ENCODE results near the gene CARS1.
"Not testable (repeated sequence)": the region's sequence is repeated elsewhere in the genome, so short reads cannot be mapped to it uniquely, and the experiment has no call there.

CARS1 gene

DNA sequence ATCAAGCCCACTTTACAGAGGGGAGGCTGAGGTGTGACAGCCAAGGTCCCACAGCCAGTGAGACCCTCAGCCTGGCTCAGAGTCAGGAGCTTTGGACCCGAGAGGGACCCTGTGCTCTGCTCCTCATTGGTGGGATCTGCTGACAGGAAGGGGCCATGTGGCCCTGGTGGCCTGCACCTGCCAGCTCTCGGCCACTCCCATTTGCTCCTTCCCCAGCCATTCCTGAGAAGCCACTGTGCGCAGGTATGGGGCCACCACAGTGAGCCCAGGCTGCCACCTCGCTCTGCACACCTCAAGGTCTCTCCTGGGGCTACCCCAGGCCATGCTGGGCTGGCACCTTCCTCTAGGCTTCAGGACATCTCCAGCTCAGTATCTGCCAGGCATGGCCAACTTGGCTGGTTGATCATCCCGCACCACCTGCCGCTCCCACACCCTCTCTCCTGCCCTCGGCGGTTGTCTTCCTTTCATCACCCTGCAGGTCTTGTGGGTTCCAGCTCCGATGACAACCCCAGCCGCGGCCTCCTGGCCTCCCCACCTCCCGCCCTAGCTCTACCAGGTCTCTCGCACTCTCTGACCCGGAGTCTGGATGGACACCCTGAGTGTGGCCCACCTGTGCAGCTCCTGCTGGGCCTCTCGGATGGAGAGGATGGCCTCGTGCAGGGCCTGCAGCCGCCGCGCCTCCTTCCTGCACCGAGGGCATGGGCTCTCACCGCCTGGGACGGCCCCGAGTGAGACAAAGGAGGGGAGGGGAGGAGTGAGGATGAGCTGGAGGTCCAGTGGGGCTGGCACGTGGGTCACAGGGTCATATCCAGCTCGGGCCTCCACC, 32.2 kb upstream of the CARS1 start:
- no peak for DNase-seq (ENCODE audit: low spot score)

DNA sequence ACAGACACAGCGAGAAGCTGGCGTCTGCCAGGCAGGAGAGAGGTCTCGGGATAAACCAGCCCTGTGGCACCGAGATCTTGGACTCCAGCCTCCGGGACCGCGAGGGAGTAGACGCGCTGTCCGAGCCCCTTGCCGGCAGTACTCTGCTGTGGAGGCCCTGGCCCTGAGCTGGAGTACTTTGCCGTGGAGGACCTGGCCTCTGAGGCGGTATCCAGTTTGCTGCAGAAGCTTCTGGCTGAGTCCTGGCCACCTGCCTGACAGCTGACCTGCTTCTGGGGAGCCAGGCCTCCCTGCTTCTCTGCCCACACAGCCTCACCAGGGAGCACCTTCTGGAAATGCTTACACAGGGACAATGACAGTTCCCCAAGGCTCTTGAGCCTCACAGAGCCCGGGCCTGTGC, 31.6 kb upstream of the CARS1 start:
- DNase-seq (ENCODE audit: low spot score) = no peak

DNA sequence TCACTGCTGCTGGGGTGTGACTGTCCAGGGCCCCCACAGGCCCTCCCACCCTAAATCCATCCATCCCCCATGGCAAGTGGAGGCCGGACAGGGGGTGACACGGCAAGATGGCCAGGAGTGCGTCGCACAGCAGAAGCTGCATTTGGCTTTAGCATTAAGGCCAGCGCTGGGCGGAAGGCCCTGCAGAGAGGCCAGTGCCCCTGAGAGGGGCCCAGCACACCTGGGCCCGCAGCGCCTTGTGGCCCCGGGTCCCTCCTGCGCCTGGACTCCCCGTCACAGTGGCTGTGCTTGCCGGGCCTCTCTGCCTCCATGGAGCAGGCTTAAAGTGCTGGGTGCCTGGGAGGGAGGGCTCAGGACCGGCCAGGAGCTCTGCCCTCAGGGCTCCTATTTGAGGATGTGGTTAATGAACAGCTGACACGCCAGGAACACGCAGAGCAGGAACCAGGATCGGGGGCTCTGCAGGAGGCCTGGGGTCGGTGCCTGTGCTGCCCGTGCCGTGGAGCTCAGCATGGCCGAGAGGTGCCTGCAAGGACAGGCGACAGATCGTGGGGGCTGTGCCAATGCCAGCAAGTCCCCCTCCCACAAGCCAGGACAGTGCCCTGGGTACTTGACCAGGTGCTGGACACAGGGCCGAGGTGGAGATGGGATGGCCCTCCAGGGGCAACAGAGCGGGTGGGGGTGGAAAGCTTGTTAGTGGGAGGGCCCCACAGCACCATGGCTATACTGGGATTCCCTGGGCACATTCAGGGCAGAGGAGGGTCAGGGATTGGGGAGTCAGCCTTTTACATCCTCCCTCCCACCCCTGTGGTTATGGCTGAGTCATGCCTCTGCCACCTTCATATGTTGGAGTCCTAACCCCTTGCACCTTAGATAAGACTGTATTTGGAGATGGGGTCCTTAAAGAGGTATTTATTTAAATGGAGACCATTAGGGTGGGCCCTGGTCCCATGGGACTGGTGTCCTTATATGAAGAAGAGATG, 30.9 kb upstream of the CARS1 start:
- DNase-seq (ENCODE audit: low spot score) = no peak

DNA sequence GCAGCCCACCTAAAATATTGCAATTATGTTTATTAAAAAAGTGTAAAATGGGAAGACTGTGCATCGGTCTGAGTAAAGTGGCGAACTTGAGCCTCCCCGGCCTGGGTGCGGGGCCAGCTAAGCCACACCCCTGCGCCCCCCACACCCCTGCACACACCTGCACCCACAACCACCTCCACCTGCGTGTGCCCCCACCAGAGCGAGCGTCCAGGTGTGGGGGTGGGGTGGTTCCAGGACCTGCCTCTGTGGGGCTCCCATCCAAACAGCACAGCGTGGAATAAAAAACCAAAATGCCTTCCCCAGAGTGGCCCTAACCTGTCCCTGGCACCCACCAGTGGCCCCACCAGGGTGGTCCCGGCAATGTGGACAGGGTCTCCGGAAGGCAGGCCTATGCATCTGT, 30.1 kb upstream of the CARS1 start:
- no peak for DNase-seq (ENCODE audit: low spot score)

DNA sequence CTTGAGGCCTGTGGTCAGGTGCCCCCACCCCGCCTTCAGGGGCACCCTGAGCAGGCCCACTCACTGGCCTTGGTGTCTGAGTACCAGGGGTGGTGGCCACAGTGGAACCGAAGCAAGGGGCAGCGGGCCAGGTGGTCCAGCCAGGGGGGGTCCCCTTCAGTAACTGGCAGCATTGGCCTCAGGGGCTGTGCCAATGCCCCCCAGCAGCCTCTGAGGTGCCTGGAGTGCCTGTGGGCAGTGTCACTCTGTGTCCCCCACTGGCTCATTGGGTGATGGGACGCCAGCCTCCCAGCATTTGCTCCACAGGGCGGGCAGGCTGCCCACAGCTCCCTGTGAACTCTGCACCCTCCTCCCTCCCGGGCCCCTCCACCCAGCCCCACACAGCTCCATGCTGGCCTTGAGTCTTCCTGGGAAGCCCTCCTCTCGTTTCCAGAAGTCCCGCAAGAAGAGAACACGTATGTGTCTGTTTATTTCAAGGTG, 29.5 kb upstream of the CARS1 start:
- no peak for DNase-seq (ENCODE audit: low spot score)

DNA sequence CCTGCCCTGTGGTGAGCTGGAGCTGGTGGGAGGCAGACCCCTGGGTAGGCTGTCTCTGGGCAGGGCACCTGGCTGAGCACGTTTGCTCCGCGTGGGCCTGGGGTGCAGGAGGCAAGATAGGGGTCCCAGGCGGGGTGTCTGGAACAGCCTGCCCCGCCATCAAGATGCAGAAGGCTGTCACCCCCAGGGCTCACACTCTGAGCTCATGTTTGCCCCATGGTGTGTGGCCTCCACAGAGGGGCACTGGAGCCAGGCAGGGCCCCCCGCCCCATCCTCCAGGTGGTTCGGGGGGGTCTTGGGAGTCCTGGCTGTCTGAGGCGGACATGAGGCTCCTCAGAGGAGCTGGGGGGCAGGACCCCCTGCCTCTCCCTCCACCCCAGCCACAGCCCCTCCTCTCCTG, 28.9 kb upstream of the CARS1 start:
- no peak for DNase-seq (ENCODE audit: low spot score)

DNA sequence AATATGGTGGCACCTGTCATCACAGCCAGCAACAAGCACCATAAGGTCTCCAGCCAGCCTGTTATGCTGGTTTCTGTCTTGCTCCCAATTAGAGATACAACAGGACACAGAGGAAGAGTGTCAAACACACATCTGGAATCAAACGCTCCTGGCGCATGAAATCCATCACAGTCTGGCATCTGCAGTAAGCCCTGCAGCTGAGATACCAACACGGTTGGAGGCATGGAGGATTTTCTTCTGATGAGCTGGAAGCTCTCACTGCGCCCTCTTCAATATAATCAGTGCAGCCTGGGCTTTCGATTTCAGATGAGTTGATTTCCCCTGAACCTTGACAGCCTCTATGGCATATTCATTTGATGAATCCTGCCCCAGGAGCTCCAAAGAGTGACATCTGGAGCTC, 27.8 kb upstream of the CARS1 start:
- no peak for DNase-seq (ENCODE audit: low spot score)

DNA sequence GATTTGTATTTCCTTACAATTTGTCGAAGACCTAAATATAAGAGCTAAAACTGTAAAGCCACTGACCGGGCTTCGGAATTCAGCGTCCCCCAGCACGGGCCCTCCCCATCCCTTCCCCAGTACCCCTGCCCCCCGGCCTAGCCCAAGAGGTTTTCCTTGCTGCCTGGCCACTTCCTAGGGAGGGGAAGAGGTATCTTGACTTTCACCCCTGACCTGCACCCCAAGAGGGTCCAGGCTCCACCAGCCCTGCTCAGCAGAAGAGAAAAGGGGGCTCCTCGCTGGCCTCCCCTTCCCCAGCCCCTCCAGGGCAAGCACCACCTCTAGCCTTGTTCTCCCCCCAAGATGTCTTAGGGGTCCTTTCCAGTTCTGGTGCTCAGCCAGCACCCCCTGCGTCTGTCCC, 26.1 kb upstream of the CARS1 start:
- DNase-seq (ENCODE audit: low spot score) = no peak

DNA sequence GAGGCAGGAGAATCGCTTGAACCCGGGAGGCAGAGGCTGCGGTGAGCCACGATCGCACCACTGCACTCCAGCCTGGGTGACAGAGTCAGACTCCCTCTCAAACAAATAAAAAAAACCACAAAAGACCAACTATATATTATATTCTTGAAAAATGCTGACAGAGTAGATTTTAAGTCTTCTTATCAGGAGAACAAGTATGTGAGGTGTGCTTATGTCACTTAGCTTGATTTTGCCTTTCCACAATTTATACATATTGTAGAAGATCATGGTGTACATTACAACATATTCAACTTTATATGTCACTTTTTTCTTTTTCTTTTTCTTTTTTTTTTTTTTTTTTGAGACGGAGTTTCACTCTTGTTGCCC, 24.1 kb upstream of the CARS1 start:
- no peak for DNase-seq (ENCODE audit: low spot score)

DNA sequence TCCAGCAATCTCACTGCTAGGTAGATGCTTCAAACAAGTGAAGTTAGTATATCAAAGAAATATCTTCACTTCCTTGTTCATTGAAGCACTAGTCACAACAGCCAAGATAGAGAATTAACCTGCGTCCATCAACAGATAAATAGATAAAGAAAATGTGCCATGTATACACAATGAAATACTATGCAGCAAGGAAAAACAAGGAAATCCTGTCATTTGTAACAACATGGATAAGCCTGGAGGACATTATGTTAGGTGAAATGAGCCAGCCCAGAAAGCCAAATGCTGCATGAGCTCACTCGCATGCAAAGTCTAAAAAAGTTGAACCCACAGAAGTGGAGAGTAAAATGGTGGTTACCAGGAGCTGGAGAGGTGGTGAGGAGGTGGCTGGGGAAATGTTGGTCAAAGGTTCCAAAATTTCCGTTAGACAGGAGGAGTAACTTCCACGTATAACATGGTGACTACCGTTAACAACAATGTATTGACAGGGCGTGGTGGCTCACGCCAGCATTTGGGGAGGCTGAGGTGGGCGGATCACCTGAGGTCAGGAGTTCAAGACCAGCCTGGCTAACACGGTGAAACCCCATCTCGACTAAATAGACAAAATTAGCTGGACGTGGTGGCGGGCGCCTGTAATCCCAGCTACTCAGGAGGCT, 23.6 kb upstream of the CARS1 start:
- no peak for DNase-seq (ENCODE audit: low spot score)

DNA sequence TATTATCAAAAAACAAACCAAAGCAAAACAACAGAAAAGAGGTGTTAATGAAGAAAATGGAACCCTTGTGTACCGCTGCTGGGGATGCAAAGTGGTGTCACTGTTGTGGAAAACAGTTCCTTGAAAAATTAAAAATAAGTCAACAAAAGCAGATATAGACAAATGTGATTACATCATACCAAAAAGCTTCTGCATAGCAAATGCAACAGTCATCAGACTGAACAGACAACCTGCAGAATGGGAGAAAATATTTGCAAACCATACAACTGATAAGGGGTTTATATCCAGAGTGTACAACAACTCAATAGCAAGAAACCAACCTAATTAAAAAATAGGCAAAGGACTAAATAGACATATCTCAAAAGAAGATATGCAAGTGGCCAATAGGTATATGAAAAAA, 22.9 kb upstream of the CARS1 start:
- DNase-seq (ENCODE audit: low spot score) = no peak

DNA sequence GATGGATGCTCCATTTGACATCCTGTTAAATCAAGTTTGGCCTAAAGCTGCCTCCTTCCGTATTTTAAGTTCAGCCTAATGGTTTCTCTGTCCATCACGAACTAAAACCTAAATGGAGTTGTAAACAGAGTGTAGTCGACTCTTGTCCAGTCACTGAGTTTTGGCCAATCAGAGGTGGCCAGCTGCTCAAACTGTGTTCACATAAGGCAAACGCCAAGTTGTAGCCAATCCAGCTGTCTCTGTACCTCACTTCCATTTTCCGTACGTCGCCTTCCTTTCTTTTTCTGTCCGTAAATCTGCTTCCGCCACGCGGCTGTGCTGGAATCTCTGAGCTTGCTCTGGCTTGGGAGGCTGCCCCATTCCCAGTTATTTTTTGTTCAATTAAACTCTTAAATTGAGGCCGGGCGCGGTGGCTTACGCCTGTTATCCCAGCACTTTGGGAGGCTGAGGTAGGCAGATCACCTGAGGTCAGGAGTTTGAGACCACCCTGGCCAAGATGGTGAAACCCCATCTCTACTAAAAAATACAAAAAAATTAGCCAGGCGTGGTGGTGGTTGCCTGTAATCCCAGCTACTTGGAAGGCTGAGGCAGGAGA, 20.7 kb upstream of the CARS1 start:
- DNase-seq (ENCODE audit: low spot score) = no peak

DNA sequence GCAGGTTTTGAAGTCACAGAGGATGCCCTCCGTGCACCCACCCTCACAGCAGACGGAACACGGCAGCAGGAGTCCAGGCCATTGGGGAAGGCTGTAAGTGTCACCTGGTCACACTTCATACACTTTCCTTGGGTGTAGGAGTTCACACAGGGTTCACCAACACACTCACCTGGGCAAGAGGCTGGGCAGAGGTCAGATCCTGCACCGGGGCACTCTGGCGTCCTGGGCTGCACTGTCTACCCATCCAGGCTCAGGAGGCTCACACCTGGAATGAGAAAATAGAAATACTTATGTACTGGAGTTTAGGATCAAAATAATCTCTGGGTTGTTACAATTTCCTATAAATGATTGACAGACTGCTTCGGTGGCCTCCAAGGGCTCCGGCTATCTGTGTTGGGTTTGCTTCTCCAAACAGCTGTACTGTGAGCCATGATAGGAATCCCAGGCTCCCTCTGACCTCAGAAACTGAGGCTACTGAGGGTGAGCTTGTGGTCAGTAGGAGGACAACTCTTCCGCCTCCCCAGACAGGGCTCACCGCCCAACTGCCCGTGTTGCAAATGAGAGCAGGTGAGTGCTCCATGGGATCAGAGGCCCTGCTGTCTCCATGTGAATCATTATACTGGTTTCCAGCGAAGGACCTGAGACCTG, 20.1 kb upstream of the CARS1 start:
- DNase-seq (ENCODE audit: low spot score) = no peak

DNA sequence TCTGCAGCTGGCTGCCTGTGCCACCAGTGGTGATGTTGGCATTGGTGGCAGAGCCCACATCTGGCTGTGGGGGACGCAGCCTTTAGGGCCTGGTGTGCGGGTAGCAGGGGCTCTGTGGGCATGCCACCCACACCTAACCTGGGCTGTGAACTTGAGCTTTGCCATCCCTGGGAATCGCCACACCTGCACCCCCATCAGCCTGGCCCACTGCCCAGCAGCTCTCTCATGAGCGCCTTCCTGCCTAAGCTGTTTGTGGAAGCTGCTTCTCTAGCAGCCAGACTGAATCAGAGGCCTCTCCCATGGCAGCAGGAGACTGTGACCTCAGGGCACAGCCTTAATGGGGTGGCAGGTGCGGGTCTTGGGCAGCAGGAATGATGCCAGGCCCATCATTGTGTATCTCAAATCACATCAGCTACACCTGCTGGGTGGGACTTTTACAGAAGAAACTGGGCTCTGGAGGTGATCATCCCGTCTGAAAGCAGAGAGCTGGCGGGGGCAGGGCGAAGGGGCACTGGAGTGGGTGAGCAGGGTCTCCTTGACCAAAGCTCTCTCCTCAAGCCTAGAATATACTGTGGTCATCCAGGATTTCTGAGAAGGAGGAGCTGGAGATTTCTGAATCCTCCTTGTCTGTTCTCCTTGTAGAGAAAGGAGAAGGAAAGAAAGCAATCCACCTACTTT, 17.8 kb upstream of the CARS1 start:
- no peak for DNase-seq (ENCODE audit: low spot score)

DNA sequence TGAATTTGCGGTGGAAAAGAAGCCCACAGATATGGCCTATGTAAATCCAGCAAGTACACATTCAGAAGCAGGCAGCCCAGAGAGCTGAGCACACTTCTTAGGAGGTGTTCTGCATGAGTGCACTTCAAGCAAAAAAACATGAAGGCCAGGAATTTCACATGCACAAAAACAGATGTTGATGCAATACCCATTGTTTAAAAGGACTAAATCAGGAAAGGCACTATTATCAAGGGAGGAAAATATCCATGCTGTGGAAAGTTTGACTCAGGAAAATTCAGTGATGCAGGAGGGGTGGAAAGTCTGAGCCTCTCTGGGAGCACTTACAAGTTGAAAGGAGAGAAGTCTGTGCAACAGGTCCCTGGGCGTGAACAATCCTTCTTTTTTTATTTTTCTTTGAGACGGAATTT, 15.8 kb upstream of the CARS1 start:
- DNase-seq (ENCODE audit: low spot score) = no peak

DNA sequence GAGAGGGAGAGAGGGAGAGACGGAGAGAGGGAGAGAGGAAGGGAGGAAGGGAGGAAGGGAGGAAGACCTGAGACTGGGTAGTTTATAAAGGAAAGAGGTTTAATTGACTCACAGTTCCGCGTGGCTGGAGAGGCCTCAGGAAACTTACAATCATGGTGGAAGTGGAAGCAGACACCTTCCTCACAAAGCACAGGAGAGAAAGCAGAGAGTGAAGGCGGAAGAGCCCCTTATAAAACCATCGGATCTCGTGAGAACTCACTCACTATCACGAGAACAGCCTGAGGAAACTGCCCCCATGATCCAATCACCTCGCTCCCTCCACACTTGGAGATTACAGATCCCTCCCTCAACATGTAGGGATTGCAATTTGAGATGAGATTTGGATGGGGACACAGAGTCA, 12.2 kb upstream of the CARS1 start:
- no peak for DNase-seq (ENCODE audit: low spot score)

DNA sequence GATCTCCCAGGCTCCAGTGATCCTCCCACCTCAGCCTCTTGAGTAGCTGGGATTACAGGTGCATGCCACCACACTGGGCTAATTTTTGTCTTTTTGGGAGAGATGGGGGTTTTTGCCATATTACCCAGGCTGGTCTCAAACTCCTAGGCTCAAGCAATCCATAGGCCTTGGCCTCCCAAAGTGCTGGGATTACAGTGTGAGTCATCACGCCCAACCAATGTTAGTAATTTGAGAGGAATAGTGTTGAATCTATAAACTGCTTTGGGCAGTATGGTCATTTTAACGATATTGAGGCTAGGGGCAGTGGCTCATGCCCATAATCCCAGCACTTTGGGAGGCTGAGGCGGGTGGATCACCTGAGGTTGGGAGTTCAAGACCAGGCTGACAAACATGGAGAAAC, 9.1 kb upstream of the CARS1 start:
- DNase-seq (ENCODE audit: low spot score) = not testable (repeated sequence)

DNA sequence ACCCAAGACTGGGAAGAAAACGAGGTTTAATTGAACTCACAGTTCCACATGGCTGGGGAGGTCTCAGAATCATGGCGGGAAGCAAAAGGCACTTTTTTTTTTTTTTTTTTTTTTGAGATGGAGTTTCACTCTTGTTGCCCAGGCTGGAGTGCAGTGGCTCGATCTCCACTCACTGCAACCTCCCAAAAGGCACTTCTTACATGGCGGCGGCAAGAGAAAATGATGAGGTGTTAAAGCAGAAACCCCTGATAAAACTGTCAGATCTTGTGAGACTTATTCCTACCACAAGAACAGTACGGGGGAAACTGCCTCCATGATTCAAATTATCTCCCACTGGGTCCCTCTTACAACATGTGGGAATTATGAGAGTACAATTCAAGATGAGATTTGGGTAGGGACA, 7.5 kb upstream of the CARS1 start:
- DNase-seq (ENCODE audit: low spot score) = not testable (repeated sequence)

DNA sequence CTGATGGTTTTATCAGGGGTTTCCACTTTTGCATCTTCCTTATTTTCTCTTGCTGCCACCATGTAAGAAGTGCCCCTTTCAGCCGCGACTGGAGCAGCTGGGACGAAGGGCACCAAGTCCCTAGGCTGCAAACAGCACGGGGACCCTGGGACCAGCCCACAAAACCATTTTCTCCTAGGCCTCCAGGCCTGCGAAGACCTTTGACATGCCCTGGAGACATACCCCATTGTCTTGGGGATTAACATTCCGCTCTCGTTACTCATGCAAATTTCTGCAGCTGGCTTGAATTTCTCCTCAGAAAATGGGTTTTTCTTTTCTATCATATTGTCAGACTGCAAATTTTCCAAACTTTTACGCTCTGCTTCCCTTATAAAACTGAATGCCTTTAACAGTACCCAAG, 6.7 kb upstream of the CARS1 start:
- not testable (repeated sequence) for DNase-seq (ENCODE audit: low spot score)

DNA sequence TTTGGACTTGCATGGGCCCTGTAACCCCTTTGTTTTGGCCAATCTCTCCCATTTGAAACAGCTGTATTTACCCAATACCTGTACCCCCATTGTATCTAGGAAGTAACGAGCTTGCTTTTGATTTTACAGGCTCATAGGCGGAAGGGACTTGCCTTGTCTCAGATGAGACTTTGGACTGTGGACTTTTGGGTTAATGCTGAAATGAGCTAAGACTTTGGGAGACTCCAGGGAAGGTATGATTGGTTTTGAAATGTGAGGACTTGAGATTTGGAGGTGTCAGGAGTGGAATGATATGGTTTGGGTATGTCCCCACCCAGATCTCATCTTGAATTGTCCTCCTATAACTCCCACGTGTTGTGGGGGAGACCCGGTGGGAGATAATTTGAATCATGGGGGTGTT, 6.2 kb upstream of the CARS1 start:
- not testable (repeated sequence) for DNase-seq (ENCODE audit: low spot score)

DNA sequence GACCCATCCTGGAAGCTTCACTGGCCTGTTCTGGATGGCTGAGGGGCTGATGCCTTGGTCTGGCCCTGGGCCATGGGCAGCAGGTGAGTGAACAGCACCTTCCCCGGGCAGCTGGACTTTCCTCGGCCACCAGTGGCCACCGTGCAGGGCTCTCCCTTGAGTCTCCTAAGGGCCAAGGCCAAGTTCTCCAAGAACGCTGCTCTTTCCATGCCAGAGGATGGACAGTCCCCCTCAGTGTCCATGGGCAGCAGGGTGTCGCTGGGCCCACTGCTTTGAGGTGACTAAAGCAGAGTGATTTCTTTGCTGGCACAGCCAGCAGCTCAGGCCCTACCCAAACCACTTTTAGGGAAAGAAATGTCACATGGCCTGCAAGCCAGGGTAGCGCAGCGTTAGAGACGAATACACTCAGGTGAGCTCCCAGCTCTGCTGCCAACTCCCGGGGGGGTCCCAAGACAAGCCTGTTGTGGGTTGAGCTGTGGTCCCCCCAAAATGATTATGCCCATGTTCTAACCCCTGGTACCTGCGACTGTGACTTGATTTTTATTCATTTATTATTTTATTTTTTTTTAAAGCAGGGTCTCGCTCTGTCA, 3.3 kb upstream of the CARS1 start:
- no peak for DNase-seq (ENCODE audit: low spot score)

All from germinal center (tissue), 1 donor.